Measurements from ENCODE around the gene ANP32B.
"Not testable (repeated sequence)": the region's sequence is repeated elsewhere in the genome, so short reads cannot be mapped to it uniquely, and the experiment has no call there.

ANP32B gene

GRCh38 chr9:97964901-97965300 lies 18.2 kb upstream of the ANP32B start:
- no peak overlapping the region for H3K4me3 ChIP-seq (replicated peaks; ENCODE audit: low read depth, low read length)
- no peak for DNase-seq (ENCODE audit: low read depth)
- TF ChIP-seq CTCF (IDR thresholded peaks at IDR 0.05; ENCODE audit: low read length, missing control alignments) = no peak

- no peak for DNase-seq (ENCODE audit: low read depth)
- no peak for TF ChIP-seq CTCF (IDR thresholded peaks at IDR 0.05; ENCODE audit: low read length, missing control alignments)
- no peak overlapping the region for H3K4me3 ChIP-seq (replicated peaks; ENCODE audit: low read depth, low read length)
Observed at GRCh38 chr9:97966493-97966892, 16.6 kb upstream of the ANP32B start.

- no peak overlapping the region for H3K4me3 ChIP-seq (replicated peaks; ENCODE audit: low read depth, low read length)
- no peak for TF ChIP-seq CTCF (IDR thresholded peaks at IDR 0.05; ENCODE audit: low read length, missing control alignments)
- no peak for DNase-seq (ENCODE audit: low read depth)
Observed at GRCh38 chr9:97969014-97969413, 14.1 kb upstream of the ANP32B start.

- no peak for DNase-seq (ENCODE audit: low read depth)
- no peak for TF ChIP-seq CTCF (IDR thresholded peaks at IDR 0.05; ENCODE audit: low read length, missing control alignments)
- H3K4me3 ChIP-seq (replicated peaks; ENCODE audit: low read depth, low read length) = no peak overlapping the region
Observed at GRCh38 chr9:97970165-97970564, 13.0 kb upstream of the ANP32B start.

- H3K4me3 ChIP-seq (replicated peaks; ENCODE audit: low read depth, low read length) = no peak overlapping the region
- no peak for TF ChIP-seq CTCF (IDR thresholded peaks at IDR 0.05; ENCODE audit: low read length, missing control alignments)
- no peak for DNase-seq (ENCODE audit: low read depth)
Observed at GRCh38 chr9:97972753-97973152, 10.4 kb upstream of the ANP32B start.

- no peak for TF ChIP-seq CTCF (IDR thresholded peaks at IDR 0.05; ENCODE audit: low read length, missing control alignments)
- no peak for DNase-seq (ENCODE audit: low read depth)
- no peak overlapping the region for H3K4me3 ChIP-seq (replicated peaks; ENCODE audit: low read depth, low read length)
Observed at GRCh38 chr9:97975376-97975775, 7.8 kb upstream of the ANP32B start.

- not testable (repeated sequence) for H3K4me3 ChIP-seq (replicated peaks; ENCODE audit: low read depth, low read length); DNase-seq (ENCODE audit: low read depth)
Observed at GRCh38 chr9:97976633-97977032, 6.5 kb upstream of the ANP32B start.
